ENCODE data around the gene CCDC124. TPM values are rescaled to one million over a fixed set of nuclear protein-coding genes. Genes with fewer than 3 reads are reported as not detected.

Gene CCDC124
- total and polyA plus RNA-seq, 10 of the 15 experiments (the other 5 are each of a cell fraction or from before 2014, with no cell fraction given): 3.7 to 184 (median 51.8) TPM

DNA sequence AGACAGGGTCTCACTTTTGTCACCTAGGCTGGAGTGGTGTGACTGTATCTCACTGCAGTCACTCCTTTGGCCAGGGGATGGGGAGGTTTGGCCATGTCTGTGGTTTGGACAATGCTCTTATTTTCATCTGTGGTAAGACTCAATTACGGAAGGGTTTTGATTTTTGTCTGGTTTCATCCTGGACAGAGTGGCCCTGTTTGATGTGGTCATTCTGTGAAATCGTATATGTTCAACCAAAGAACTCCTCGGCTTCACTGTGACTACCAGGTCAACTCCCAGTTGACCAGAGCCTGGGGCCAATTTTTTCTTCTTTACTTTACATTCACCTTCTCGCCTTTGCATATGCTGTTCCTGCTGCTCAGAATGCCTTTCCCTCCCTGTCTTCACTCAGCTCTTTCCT is 6.8 kb upstream of the CCDC124 start (continued):
- TF ChIP-seq TAF1 (IDR thresholded peaks at IDR 0.05; ENCODE audit: borderline replicate concordance, low read depth, low read length): no peak
- no peak for TF ChIP-seq NR2C2 (IDR thresholded peaks at IDR 0.05; ENCODE audit: borderline replicate concordance, control insufficient read depth, insufficient read length, low read depth)
- TF ChIP-seq SREBF2 (IDR thresholded peaks at IDR 0.05; ENCODE audit: low read length): no peak
- no peak for TF ChIP-seq YBX1 (IDR thresholded peaks at IDR 0.05)
- TF ChIP-seq CHD1 (IDR thresholded peaks at IDR 0.05; ENCODE audit: low read depth, low read length): no peak
- TF ChIP-seq, protein P1, sequence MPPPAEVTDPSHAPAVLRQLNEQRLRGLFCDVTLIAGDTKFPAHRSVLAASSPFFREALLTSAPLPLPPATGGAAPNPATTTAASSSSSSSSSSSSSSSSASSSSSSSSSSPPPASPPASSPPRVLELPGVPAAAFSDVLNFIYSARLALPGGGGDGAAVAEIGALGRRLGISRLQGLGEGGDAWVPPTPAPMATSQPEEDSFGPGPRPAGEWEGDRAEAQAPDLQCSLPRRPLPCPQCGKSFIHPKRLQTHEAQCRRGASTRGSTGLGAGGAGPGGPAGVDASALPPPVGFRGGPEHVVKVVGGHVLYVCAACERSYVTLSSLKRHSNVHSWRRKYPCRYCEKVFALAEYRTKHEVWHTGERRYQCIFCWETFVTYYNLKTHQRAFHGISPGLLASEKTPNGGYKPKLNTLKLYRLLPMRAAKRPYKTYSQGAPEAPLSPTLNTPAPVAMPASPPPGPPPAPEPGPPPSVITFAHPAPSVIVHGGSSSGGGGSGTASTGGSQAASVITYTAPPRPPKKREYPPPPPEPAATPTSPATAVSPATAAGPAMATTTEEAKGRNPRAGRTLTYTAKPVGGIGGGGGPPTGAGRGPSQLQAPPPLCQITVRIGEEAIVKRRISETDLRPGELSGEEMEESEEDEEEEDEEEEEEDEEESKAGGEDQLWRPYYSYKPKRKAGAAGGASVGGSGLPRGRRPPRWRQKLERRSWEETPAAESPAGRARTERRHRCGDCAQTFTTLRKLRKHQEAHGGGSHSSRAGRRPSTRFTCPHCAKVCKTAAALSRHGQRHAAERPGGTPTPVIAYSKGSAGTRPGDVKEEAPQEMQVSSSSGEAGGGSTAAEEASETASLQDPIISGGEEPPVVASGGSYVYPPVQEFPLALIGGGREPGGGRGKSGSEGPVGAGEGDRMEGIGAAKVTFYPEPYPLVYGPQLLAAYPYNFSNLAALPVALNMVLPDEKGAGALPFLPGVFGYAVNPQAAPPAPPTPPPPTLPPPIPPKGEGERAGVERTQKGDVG (CRISPR knock-in tag; IDR thresholded peaks at IDR 0.05): no peak
- no peak for TF ChIP-seq PML (IDR thresholded peaks at IDR 0.05; ENCODE audit: low read length)
- no peak for TF ChIP-seq RAD21 (IDR thresholded peaks at IDR 0.05; ENCODE audit: insufficient read depth, low read depth, low read length)
- no peak for TF ChIP-seq STAT3 (IDR thresholded peaks at IDR 0.05; ENCODE audit: low read depth, low read length)
- TF ChIP-seq, protein P2, sequence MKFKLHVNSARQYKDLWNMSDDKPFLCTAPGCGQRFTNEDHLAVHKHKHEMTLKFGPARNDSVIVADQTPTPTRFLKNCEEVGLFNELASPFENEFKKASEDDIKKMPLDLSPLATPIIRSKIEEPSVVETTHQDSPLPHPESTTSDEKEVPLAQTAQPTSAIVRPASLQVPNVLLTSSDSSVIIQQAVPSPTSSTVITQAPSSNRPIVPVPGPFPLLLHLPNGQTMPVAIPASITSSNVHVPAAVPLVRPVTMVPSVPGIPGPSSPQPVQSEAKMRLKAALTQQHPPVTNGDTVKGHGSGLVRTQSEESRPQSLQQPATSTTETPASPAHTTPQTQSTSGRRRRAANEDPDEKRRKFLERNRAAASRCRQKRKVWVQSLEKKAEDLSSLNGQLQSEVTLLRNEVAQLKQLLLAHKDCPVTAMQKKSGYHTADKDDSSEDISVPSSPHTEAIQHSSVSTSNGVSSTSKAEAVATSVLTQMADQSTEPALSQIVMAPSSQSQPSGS (IDR thresholded peaks at IDR 0.05; ENCODE audit: low read length): no peak
- peak; percentile 74; the same call in 1 of the 2 replicates for TF ChIP-seq MTA3 (IDR thresholded peaks at IDR 0.05; ENCODE audit: borderline replicate concordance, low read length)
- no peak for TF ChIP-seq MEF2A (IDR thresholded peaks at IDR 0.05; ENCODE audit: insufficient read depth, low read depth, low read length)
- TF ChIP-seq EGR1 (IDR thresholded peaks at IDR 0.05; ENCODE audit: borderline replicate concordance in 1 of 2, low read depth in 2 of 2, low read length in 2 of 2): no peak
- TF ChIP-seq NR2C1 (IDR thresholded peaks at IDR 0.05): no peak
- TF ChIP-seq CHD2 (IDR thresholded peaks at IDR 0.05; ENCODE audit: borderline replicate concordance, low read depth, low read length): no peak
- TF ChIP-seq, protein P3, sequence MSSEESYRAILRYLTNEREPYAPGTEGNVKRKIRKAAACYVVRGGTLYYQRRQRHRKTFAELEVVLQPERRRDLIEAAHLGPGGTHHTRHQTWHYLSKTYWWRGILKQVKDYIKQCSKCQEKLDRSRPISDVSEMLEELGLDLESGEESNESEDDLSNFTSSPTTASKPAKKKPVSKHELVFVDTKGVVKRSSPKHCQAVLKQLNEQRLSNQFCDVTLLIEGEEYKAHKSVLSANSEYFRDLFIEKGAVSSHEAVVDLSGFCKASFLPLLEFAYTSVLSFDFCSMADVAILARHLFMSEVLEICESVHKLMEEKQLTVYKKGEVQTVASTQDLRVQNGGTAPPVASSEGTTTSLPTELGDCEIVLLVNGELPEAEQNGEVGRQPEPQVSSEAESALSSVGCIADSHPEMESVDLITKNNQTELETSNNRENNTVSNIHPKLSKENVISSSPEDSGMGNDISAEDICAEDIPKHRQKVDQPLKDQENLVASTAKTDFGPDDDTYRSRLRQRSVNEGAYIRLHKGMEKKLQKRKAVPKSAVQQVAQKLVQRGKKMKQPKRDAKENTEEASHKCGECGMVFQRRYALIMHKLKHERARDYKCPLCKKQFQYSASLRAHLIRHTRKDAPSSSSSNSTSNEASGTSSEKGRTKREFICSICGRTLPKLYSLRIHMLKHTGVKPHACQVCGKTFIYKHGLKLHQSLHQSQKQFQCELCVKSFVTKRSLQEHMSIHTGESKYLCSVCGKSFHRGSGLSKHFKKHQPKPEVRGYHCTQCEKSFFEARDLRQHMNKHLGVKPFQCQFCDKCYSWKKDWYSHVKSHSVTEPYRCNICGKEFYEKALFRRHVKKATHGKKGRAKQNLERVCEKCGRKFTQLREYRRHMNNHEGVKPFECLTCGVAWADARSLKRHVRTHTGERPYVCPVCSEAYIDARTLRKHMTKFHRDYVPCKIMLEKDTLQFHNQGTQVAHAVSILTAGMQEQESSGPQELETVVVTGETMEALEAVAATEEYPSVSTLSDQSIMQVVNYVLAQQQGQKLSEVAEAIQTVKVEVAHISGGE (CRISPR knock-in tag; IDR thresholded peaks at IDR 0.05): no peak
- 0 out of 4 replicates have a peak, but pooled peaks of 1 of the 2 experiments have one; percentile 38 for TF ChIP-seq CEBPB (IDR thresholded peaks at IDR 0.05; ENCODE audit: borderline replicate concordance in 1 of 2, low read depth in 2 of 2, low read length in 2 of 2)
- TF ChIP-seq IKZF2 (IDR thresholded peaks at IDR 0.05): no peak
- TF ChIP-seq, protein P4, sequence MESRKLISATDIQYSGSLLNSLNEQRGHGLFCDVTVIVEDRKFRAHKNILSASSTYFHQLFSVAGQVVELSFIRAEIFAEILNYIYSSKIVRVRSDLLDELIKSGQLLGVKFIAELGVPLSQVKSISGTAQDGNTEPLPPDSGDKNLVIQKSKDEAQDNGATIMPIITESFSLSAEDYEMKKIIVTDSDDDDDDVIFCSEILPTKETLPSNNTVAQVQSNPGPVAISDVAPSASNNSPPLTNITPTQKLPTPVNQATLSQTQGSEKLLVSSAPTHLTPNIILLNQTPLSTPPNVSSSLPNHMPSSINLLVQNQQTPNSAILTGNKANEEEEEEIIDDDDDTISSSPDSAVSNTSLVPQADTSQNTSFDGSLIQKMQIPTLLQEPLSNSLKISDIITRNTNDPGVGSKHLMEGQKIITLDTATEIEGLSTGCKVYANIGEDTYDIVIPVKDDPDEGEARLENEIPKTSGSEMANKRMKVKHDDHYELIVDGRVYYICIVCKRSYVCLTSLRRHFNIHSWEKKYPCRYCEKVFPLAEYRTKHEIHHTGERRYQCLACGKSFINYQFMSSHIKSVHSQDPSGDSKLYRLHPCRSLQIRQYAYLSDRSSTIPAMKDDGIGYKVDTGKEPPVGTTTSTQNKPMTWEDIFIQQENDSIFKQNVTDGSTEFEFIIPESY (IDR thresholded peaks at IDR 0.05): no peak
